ENCODE data around the gene CLDN15.

DNA sequence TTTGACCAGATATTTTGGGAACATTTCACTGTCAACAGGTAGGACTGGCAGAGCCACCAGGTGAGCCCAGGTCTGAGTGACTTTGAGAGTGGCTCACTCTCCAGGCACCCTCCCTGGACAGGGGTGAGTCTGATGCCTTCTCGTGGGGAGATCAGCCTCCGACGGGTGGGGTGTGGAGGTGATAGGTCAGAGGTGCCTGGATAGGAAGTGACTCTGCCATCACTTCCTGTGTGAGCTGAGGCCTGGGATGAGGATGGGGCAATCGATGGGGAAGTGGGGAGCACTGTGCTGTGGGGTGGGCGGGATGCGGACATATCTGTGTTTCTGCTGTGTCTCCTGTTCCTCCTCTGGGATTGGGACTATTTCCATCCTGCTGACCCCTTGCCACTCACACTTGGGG is 49.4 kb upstream of the CLDN15 start:
- no peak for TF ChIP-seq POLR2A (IDR thresholded peaks at IDR 0.05; ENCODE audit: low read length)
- TF ChIP-seq GATA1 (IDR thresholded peaks at IDR 0.05; ENCODE audit: low read depth, low read length): no peak

Measured in erythroblast (primary cell).